H1 (cell line): ENCODE results near the gene GPS1. TPM values are rescaled to one million over a fixed set of nuclear protein-coding genes. Genes with fewer than 3 reads are reported as not detected.

ENCODE experiments used
- CTCF ChIA-PET: fragments of 300-600 bp; sonication (Branson Sonifier 250); formaldehyde crosslinking; loops from one replicate; lab custom pipeline; 2021; ENCODE audit not compliant: partially characterized antibody; lab: Charles Lee
- POLR2A ChIA-PET: fragments of 300-600 bp; sonication (Branson Sonifier 250); formaldehyde crosslinking; loops from one replicate; lab custom pipeline; 2021; ENCODE audit warnings: inconsistent platforms; ENCODE audit not compliant: partially characterized antibody; lab: Charles Lee
- DNase-seq, 2 experiments: peaks; one replicate each; pipeline versions ENCODE4 v3.0.0 to v3.0.0-alpha.2; 2010 to 2022; ENCODE audit warnings: low spot score in 2 of 2, low read depth in 1 of 2, mixed read lengths in 1 of 2
- FAIRE-seq: peaks from 2 replicates; lab custom pipeline; 2011; peaks lifted over from hg19 to GRCh38; lab: Jason Lieb, UNC
- H2AFZ ChIP-seq: 2 replicates; pipeline ENCODE4 v1.8.1; 2012; ENCODE audit warnings: low read length, inconsistent platforms
- H2AK5ac ChIP-seq: 2 replicates; pipeline ENCODE4 v1.6.1; 2013; ENCODE audit warnings: low read depth, low read length
- H2BK120ac ChIP-seq: replicated peaks from 2 replicates; pipeline ENCODE3; 2013; ENCODE audit warnings: low read depth, low read length, inconsistent platforms
- H2BK12ac ChIP-seq: 2 replicates; pipeline ENCODE4 v1.6.1; 2013; ENCODE audit warnings: low read depth, low read length
- H2BK15ac ChIP-seq: 2 replicates; pipeline ENCODE4 v1.6.1; 2013; ENCODE audit warnings: low read length
- H2BK20ac ChIP-seq: 2 replicates; pipeline ENCODE4 v1.6.1; 2013; ENCODE audit warnings: low read length
- H2BK5ac ChIP-seq: 2 replicates; pipeline ENCODE4 v1.6.1; 2013; ENCODE audit warnings: low read depth, low read length
- H3K14ac ChIP-seq: 2 replicates; pipeline ENCODE4 v1.6.1; 2013; ENCODE audit warnings: inconsistent platforms; ENCODE audit not compliant: insufficient read length
- H3K18ac ChIP-seq: 2 replicates; pipeline ENCODE4 v1.6.1; 2013; ENCODE audit warnings: low read length; ENCODE audit errors: extremely low read depth
- H3K23ac ChIP-seq: 2 replicates; pipeline ENCODE4 v1.6.1; 2013; ENCODE audit warnings: inconsistent platforms; ENCODE audit not compliant: insufficient read length
- H3K23me2 ChIP-seq: 2 replicates; pipeline ENCODE4 v1.6.1; 2013; ENCODE audit warnings: low read depth, low read length
- H3K27ac ChIP-seq: 2 replicates; pipeline ENCODE4 v1.6.1; 2011; ENCODE audit warnings: low read depth, low read length, inconsistent platforms
- H3K27me3 ChIP-seq, 4 experiments: replicated peaks in 1 of 4; 1 replicate in 1 of 4; 2 replicates in 3 of 4; pipeline versions ENCODE4 v1.6.1 to v1.8.1; 2011 to 2013; ENCODE audit warnings: low read length in 3 of 4, mild to moderate bottlenecking in 3 of 4, inconsistent platforms in 2 of 4, mixed read lengths in 2 of 4, moderate library complexity in 1 of 4; ENCODE audit not compliant: control insufficient read depth in 3 of 4, insufficient read depth in 3 of 4; ENCODE audit errors: extremely low read depth in 1 of 4
- H3K36me3 ChIP-seq, 4 experiments: 2 replicates each; pipeline versions ENCODE4 v1.6.1 to v1.8.1; 2011 to 2013; ENCODE audit warnings: mild to moderate bottlenecking in 4 of 4, low read length in 3 of 4, moderate library complexity in 2 of 4, control low read depth in 1 of 4, inconsistent platforms in 1 of 4; ENCODE audit not compliant: insufficient read depth in 4 of 4, control insufficient read depth in 2 of 4
- H3K4ac ChIP-seq: replicated peaks from 2 replicates; pipeline ENCODE3; 2013; ENCODE audit warnings: low read length, low read depth, mixed read lengths, inconsistent platforms; ENCODE audit not compliant: insufficient read length
- H3K4me1 ChIP-seq, 4 experiments: replicated peaks in 1 of 4; 1 replicate in 1 of 4; 2 replicates in 3 of 4; pipeline versions ENCODE4 v1.6.1 to v1.8.1; 2011 to 2013; ENCODE audit warnings: low read length in 3 of 4, inconsistent platforms in 2 of 4, mixed read lengths in 1 of 4; ENCODE audit not compliant: insufficient read depth in 4 of 4, control insufficient read depth in 3 of 4
- H3K4me2 ChIP-seq, 2 experiments: 2 replicates each; pipeline versions ENCODE4 v1.6.1 to v1.8.1; 2011 to 2013; ENCODE audit warnings: low read depth in 2 of 2, low read length in 2 of 2, control low read depth in 1 of 2, inconsistent platforms in 1 of 2, mild to moderate bottlenecking in 1 of 2; ENCODE audit not compliant: insufficient read depth in 1 of 2
- H3K4me3 ChIP-seq, 4 experiments: fragments of 200-600, 300-600 bp in 1 of 4; sonication (generic), shearing (Covaris generic), sonication (Bioruptor Twin) in 1 of 4; 2 replicates each; pipeline versions ENCODE4 v1.5.1 to v1.8.1; 2011 to 2016; ENCODE audit warnings: low read length in 4 of 4, low read depth in 3 of 4, control low read depth in 2 of 4, inconsistent platforms in 2 of 4, mild to moderate bottlenecking in 2 of 4, mixed read lengths in 1 of 4, moderate library complexity in 1 of 4; ENCODE audit not compliant: insufficient read depth in 2 of 4; ENCODE audit errors: extremely low read depth in 1 of 4
- H3K56ac ChIP-seq: replicated peaks from 2 replicates; pipeline ENCODE3; 2013; ENCODE audit warnings: low read depth, mild to moderate bottlenecking, mixed read lengths, low read length, inconsistent platforms; ENCODE audit not compliant: insufficient read length
- H3K79me1 ChIP-seq: 2 replicates; pipeline ENCODE4 v1.6.1; 2013; ENCODE audit warnings: low read depth, low read length, control low read depth
- H3K79me2 ChIP-seq, 2 experiments: 2 replicates each; pipeline versions ENCODE4 v1.6.1 to v1.8.1; 2012 to 2013; ENCODE audit warnings: low read length in 2 of 2, mild to moderate bottlenecking in 2 of 2, inconsistent platforms in 1 of 2; ENCODE audit not compliant: insufficient read depth in 2 of 2, control insufficient read depth in 1 of 2
- H3K9ac ChIP-seq, 4 experiments: replicated peaks in 1 of 4; 1 replicate in 1 of 4; 2 replicates in 3 of 4; pipeline versions ENCODE4 v1.6.1 to v1.8.1; 2011 to 2013; ENCODE audit warnings: low read depth in 3 of 4, low read length in 3 of 4, control low read depth in 2 of 4, mild to moderate bottlenecking in 2 of 4, moderate library complexity in 2 of 4, inconsistent platforms in 1 of 4; ENCODE audit errors: extremely low read depth in 1 of 4
- H3K9me3 ChIP-seq, 2 experiments: 2 replicates each; pipeline versions ENCODE4 v1.6.1 to v1.8.1; 2012 to 2013; ENCODE audit warnings: mild to moderate bottlenecking in 2 of 2, moderate library complexity in 2 of 2, control low read depth in 1 of 2, inconsistent platforms in 1 of 2, low read depth in 1 of 2, low read length in 1 of 2, mixed read lengths in 1 of 2; ENCODE audit not compliant: insufficient read depth in 2 of 2
- H4K20me1 ChIP-seq, 2 experiments: replicated peaks in 1 of 2; 2 replicates each; pipeline versions ENCODE3 to v1.8.1; 2011 to 2013; ENCODE audit warnings: inconsistent platforms in 2 of 2, low read length in 2 of 2, mild to moderate bottlenecking in 1 of 2; ENCODE audit not compliant: insufficient read depth in 2 of 2, control insufficient read depth in 1 of 2
- H4K5ac ChIP-seq: 2 replicates; pipeline ENCODE4 v1.6.1; 2013; ENCODE audit warnings: low read length, low read depth, mixed read lengths, inconsistent platforms; ENCODE audit not compliant: insufficient read length
- H4K8ac ChIP-seq: 2 replicates; pipeline ENCODE4 v1.8.0; 2013; ENCODE audit warnings: mild to moderate bottlenecking, moderate library complexity, low read length, inconsistent platforms; ENCODE audit not compliant: insufficient read depth; ENCODE audit errors: extremely low read depth
- H4K91ac ChIP-seq: replicated peaks from 2 replicates; pipeline ENCODE3; 2013; ENCODE audit warnings: low read length, mixed read lengths, inconsistent platforms; ENCODE audit not compliant: insufficient read length
- POLR2AphosphoS5 ChIP-seq: IDR thresholded peaks from 2 replicates; pipeline ENCODE4 v1.6.1; 2011; ENCODE audit warnings: low read depth, low read length
- TAF1 ChIP-seq: IDR thresholded peaks from 2 replicates; pipeline ENCODE4 v1.6.1; 2011; ENCODE audit warnings: mild to moderate bottlenecking, low read depth, low read length
- WGBS, 2 experiments: shearing (Covaris generic) in 1 of 2; methylation state at CpG; one replicate each; pipeline versions ENCODE4 v1.1.6 to v1.1.7; 2013 to 2015; ENCODE audit warnings: low lambda C conversion rate in 2 of 2, mixed read lengths in 2 of 2, inconsistent platforms in 1 of 2, low coverage in 1 of 2, missing lambda C conversion rate in 1 of 2; ENCODE audit not compliant: insufficient replicate concordance in 2 of 2, insufficient coverage in 1 of 2, insufficient read length in 1 of 2; ENCODE audit errors: extremely low coverage in 1 of 2, missing lambda C conversion rate in 1 of 2; 5-methylcytosine and 5-hydroxymethylcytosine counted together
- polyA plus RNA-seq, 7 experiments: library from polyadenylated mRNA; depleted of rRNA in 3 of 7; stranded (reverse) in 5 of 7; unstranded in 2 of 7; fragments of >200 nt in 5 of 7; fragments of 200-250 nt in 2 of 7; gene quantifications; 1 replicate in 5 of 7; 2 replicates in 1 of 7; 4 replicates in 1 of 7; pipeline versions ENCODE4 v1.2.1 to v1.2.3, GENCODE V29; 2011 to 2013; ENCODE audit warnings: missing spikeins in 2 of 7, mixed read lengths in 2 of 7
- total RNA-seq: library from RNA; stranded (reverse); fragmentation: NEBNext Ultra II Directional; extraction: Animal tissue kit (Norgen Biotek cat#: 25700); gene quantifications from 2 replicates; pipeline ENCODE4 v1.2.1, GENCODE V29; 2021
- TF ChIP-seq, protein P1 (sequence below): IDR thresholded peaks from 2 replicates; pipeline ENCODE4 v1.6.1; 2012; ENCODE audit warnings: low read length, inconsistent platforms

GPS1 gene
- total and polyA plus RNA-seq, 2 of the 8 experiments (the other 6 are each of a cell fraction or from before 2014, with no cell fraction given), result 153 to 277 TPM

DNA sequence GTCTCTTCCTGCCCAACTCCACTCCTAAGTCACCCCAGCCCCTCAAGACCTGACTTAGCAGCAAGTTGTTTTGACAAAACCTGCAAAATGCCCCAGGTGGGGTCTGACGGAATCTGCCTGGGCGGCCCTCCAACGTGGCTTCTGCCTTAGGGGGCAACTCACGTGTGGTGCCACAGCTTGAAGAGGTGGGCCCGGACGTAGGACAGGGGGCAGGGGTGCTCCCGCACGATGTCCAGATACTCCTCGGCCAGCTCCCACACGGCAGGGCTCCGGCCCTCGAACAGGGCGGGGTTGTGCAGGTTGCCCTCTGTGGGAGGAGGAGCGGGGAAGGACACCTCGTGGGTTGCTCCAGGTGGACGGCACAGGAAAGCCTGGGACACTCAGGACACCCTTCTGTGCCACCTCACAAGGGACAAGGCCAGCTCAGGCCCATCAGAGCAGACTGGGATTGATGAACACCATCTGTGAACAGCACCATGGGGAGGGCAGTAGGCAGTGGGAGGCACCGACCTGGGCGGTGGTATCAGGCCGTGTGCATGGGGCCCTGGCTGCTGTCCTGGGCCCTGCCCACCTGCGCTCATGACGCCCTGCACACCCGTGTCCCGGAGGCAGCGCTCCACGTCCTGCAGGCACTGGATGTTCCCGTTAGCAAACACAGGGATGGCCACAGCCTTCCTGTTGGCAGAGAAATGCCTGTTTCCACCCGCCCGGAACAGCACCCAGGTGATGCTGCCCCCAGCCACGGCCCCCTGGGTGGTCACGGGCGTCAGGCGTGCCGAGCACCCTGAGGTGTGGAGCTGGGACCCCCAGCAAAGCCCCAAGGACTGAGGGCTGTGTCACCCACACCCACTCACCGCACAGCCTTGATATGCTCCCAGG lies 9.6 kb downstream of the GPS1 start:
- no peak overlapping the region for H3K18ac ChIP-seq
- WGBS, 2 experiments, result 91% methylated on average over 33 of the region's 34 CpGs; no CpG with 5 or more reads in 1 of the 2 experiments
- FAIRE-seq, result no peak
- H3K36me3 ChIP-seq, result peaks cover 10 to 27% (median 22%) of the 10 kb centered on the region in 4 experiments; a peak in 5 of 8 replicates
- no peak overlapping the region for H4K5ac ChIP-seq
- no peak overlapping the region for H3K9ac ChIP-seq
- no peaks in the 10 kb centered on the region for H3K27me3 ChIP-seq
- H3K9me3 ChIP-seq, result no peaks in the 10 kb centered on the region
- peaks cover 8% of the 10 kb centered on the region; the same call in 1 of the 2 replicates for H3K23me2 ChIP-seq
- peaks cover 0 to 9% (median 5%) of the 10 kb centered on the region in 4 experiments; a peak in 5 of 7 replicates for H3K4me1 ChIP-seq
- H3K23ac ChIP-seq, result no peak overlapping the region
- H4K20me1 ChIP-seq, result peaks cover 0 to 11% of the 10 kb centered on the region in 2 experiments
- peak overlapping the region; percentile 41; the same call in 1 of the 2 replicates for H4K8ac ChIP-seq
- CTCF ChIA-PET, result interaction anchor here (0.6 to 1.6 kb wide), 8 partner anchors 9 to 432 kb away, joined by 3 to 9 read pairs (median 4); partner anchors contain the start of genes DCXR, GPS1 and RFNG
- no peak overlapping the region for H3K4me3 ChIP-seq
- no peak overlapping the region for H2BK15ac ChIP-seq
- no peak overlapping the region for H3K4ac ChIP-seq
- H3K27ac ChIP-seq, result no peak overlapping the region
- no peak overlapping the region for H2BK20ac ChIP-seq
- H3K79me1 ChIP-seq, result peaks cover 5% of the 10 kb centered on the region; the same call in 1 of the 2 replicates
- H3K56ac ChIP-seq, result no peak overlapping the region
- H2AK5ac ChIP-seq, result no peak overlapping the region
- no peaks in the 10 kb centered on the region for H3K79me2 ChIP-seq
- no peak for TF ChIP-seq TAF1
- TF ChIP-seq, protein P1, sequence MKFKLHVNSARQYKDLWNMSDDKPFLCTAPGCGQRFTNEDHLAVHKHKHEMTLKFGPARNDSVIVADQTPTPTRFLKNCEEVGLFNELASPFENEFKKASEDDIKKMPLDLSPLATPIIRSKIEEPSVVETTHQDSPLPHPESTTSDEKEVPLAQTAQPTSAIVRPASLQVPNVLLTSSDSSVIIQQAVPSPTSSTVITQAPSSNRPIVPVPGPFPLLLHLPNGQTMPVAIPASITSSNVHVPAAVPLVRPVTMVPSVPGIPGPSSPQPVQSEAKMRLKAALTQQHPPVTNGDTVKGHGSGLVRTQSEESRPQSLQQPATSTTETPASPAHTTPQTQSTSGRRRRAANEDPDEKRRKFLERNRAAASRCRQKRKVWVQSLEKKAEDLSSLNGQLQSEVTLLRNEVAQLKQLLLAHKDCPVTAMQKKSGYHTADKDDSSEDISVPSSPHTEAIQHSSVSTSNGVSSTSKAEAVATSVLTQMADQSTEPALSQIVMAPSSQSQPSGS, result no peak
- TF ChIP-seq POLR2AphosphoS5, result peak; percentile 36; the same call in 1 of the 2 replicates
- TF ChIP-seq, all 59 proteins: peak for 1
- Histone ChIP-seq H4K91ac (no peak overlapping the region), H3K4me2 (no peak overlapping the region), H2AFZ (no peak overlapping the region), H3K14ac (no peak overlapping the region), H2BK12ac (no peak overlapping the region), H2BK5ac (no peak overlapping the region), H2BK120ac (no peak overlapping the region)
- no peak for DNase-seq
- POLR2A ChIA-PET, result interaction anchor here (0.9 to 16.2 kb wide), 17 partner anchors 4 to 127 kb away, joined by 3 to 161 read pairs (median 5); partner anchors contain the start of genes DUS1L, GPS1, RAC3 and RFNG
